ENCODE measurements around the gene PTDSS2.
A peak's percentile ranks its signal among the peaks of the same experiment; 100 is the strongest.
"Not testable (repeated sequence)": the region's sequence is repeated elsewhere in the genome, so short reads cannot be mapped to it uniquely, and the experiment has no call there.

The PTDSS2 gene

GRCh38 chr11:433641-434040 is 16.4 kb upstream of the PTDSS2 start:
- no peak for DNase-seq

- DNase-seq: no peak
Measured at GRCh38 chr11:434496-434895, 15.6 kb upstream of the PTDSS2 start.

- DNase-seq: not testable (repeated sequence)
Measured at GRCh38 chr11:434999-435740, 14.9 kb upstream of the PTDSS2 start.

- no peak for DNase-seq
Measured at GRCh38 chr11:437228-437870, 12.7 kb upstream of the PTDSS2 start.

- DNase-seq: no peak
Measured at GRCh38 chr11:438101-438844, 11.8 kb upstream of the PTDSS2 start.

- DNase-seq: no peak
Measured at GRCh38 chr11:439315-440064, 10.6 kb upstream of the PTDSS2 start.

GRCh38 chr11:440065-441042 is 9.7 kb upstream of the PTDSS2 start:
- no peak for DNase-seq

GRCh38 chr11:441043-441417 is 9.0 kb upstream of the PTDSS2 start:
- DNase-seq: no peak

- peak; percentile 68 to 94 for DNase-seq
Measured at GRCh38 chr11:441418-442274, 8.4 kb upstream of the PTDSS2 start, which contains the start of gene ANO9. Gene ANO9 (minus strand): TSS chr11:442011. CDS start chr11:441926, 85 bp downstream.

GRCh38 chr11:442611-443081 is 7.4 kb upstream of the PTDSS2 start:
- no peak for DNase-seq

- no peak for DNase-seq
Measured at GRCh38 chr11:443542-444199, 6.4 kb upstream of the PTDSS2 start.

- DNase-seq: no peak
Measured at GRCh38 chr11:444396-445144, 5.5 kb upstream of the PTDSS2 start.

- DNase-seq: peak; percentile 63 to 86
Measured at GRCh38 chr11:445765-446588, 4.1 kb upstream of the PTDSS2 start.

GRCh38 chr11:446891-447290 is 3.2 kb upstream of the PTDSS2 start:
- peak; percentile 51 to 74 for DNase-seq

- DNase-seq: peak; percentile 92 to 98
Measured at GRCh38 chr11:447923-448731, 2.0 kb upstream of the PTDSS2 start.

GRCh38 chr11:450809-451451 is 851 bp downstream of the PTDSS2 start:
- DNase-seq: peak; percentile 62 to 85

GRCh38 chr11:451738-452137 is 1.7 kb downstream of the PTDSS2 start:
- no peak for DNase-seq

Data from NCI-H526 (cell line).